ENCODE measurements around the gene CROCC2. TPM values are rescaled to one million over a fixed set of nuclear protein-coding genes. Genes with fewer than 3 reads are reported as not detected.

Gene CROCC2
- total RNA-seq, 4 donors from 2014 or later = 0.06 to 0.12 TPM; not detected in 2

DNA sequence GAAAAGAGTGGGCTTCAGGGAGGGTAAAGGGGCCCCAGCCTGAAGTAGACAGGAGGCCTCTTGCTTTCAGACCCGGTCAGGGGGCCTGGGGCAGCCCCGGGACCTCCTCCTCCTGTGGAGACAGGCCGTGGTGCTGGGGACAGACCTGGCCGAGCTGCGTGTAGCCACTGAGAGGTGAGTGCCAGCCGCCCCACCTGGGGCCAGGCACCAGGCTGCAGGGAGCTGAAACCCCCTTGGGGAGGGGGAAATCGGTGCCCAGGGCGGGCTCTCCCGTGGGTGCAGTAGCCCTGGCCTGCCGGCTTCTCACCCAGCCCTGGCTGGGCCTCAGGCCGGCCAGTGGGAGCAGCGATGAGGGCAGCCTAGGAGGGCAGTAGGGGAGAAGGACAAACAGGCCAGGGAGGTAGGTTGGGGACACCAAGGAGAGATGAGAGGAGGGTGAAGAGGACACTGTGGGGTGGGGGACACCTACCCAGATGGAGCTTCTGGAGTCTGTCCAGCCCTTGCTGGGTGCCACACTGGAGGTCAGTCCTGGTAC lies 24.0 kb downstream of the CROCC2 start:
- ATAC-seq (ENCODE audit: low FRiP score) (no peak), DNase-seq (ENCODE audit: low spot score) (no peak)
- TF ChIP-seq, protein P1, sequence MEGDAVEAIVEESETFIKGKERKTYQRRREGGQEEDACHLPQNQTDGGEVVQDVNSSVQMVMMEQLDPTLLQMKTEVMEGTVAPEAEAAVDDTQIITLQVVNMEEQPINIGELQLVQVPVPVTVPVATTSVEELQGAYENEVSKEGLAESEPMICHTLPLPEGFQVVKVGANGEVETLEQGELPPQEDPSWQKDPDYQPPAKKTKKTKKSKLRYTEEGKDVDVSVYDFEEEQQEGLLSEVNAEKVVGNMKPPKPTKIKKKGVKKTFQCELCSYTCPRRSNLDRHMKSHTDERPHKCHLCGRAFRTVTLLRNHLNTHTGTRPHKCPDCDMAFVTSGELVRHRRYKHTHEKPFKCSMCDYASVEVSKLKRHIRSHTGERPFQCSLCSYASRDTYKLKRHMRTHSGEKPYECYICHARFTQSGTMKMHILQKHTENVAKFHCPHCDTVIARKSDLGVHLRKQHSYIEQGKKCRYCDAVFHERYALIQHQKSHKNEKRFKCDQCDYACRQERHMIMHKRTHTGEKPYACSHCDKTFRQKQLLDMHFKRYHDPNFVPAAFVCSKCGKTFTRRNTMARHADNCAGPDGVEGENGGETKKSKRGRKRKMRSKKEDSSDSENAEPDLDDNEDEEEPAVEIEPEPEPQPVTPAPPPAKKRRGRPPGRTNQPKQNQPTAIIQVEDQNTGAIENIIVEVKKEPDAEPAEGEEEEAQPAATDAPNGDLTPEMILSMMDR (IDR thresholded peaks at IDR 0.05) = no peak

GRCh38 chr2:240930631-240931318 lies 24.6 kb downstream of the CROCC2 start:
- TF ChIP-seq, protein P1 (IDR thresholded peaks at IDR 0.05) = no peak
- DNase-seq (ENCODE audit: low spot score) = peak; percentile 5
- ATAC-seq (ENCODE audit: low FRiP score) = no peak

DNA sequence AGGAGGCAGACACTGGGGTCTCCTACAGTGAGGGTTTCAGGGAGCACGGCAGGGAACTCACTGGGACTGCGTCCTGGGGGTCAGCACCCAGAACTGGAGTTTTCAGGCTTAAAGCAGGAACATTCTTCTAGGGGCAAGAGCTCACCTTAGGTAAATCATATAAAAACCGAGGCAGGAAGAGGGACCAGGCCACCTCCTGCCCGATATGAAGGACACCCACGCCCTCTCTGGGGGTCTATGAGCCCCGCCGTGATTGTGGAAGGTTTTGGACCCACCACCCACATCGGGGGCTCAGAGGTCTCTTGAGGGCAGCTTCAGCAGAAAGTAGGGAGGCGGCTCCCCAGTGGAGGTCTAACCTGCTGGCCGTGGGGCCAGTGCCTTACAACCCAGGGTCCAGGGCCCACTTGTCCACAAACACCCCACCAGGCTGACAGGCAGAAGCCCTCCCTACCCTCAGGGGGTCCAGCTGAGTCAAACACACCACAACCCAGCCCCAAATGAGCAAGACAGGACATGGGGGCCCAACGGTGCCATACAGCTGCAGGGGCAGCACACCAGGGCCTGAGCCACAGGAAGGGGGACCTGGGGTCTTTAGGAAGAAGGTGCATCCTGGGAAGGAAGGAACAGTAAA lies 25.3 kb downstream of the CROCC2 start:
- TF ChIP-seq, protein P1 (IDR thresholded peaks at IDR 0.05) = no peak
- ATAC-seq (ENCODE audit: low FRiP score) = no peak
- no peak for DNase-seq (ENCODE audit: low spot score)

DNA sequence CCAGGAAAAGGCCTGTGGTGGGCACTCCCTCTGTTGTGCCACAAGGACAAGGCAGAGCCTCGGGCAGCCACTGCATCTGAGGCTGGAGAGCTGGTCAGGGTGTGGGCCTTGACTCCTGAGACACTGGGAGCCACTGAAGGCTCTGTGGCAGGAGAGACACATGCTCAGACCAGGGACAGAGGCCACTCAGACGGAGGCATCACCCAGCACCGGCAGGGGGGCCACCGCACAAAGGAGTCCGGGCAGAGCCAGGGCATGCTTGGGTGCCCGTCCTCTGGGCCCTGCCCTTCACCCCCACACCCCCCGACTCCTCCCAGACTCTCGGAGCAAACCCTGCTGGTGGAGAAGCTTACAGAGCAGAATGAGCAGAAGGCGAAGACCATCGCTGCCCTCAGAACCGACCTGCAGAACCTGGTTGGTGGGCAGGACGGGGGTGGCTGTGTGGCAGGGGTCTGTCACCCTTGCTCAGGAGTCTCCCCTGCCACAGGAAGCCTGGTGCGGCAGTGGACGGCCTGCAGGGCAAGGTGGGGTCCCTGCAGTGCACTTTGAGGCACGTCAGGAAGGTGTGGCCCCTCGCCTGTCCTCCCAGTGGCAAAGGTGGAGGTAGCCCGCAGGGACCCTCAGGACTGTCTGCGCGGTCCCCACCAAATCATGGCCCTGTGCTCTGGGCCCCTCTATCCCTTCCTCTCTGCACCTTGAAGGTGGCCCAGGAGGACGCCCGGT lies 26.0 kb downstream of the CROCC2 start:
- peak; percentile 12 for DNase-seq (ENCODE audit: low spot score)
- no peak for ATAC-seq (ENCODE audit: low FRiP score)
- TF ChIP-seq, protein P1 (IDR thresholded peaks at IDR 0.05) = no peak

DNA sequence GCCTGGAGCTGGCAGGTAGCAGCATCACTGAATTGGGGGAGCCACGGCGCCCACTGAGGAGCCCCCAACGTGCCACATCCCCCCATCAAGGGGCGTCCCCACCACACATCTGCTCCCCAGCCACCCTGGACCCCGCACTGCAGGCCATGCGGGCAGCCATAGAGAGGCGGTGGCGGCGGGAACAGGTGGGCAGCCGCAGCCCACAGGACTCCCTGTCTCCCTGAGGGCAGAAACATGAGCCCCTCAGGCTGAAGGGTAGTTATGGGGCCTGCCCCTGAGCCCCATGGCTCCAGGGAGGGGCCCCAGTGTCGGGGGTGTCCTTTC lies 26.6 kb downstream of the CROCC2 start:
- ATAC-seq (ENCODE audit: low FRiP score) = no peak
- peak; percentile 6 for DNase-seq (ENCODE audit: low spot score)
- TF ChIP-seq, protein P1 (IDR thresholded peaks at IDR 0.05) = no peak

DNA sequence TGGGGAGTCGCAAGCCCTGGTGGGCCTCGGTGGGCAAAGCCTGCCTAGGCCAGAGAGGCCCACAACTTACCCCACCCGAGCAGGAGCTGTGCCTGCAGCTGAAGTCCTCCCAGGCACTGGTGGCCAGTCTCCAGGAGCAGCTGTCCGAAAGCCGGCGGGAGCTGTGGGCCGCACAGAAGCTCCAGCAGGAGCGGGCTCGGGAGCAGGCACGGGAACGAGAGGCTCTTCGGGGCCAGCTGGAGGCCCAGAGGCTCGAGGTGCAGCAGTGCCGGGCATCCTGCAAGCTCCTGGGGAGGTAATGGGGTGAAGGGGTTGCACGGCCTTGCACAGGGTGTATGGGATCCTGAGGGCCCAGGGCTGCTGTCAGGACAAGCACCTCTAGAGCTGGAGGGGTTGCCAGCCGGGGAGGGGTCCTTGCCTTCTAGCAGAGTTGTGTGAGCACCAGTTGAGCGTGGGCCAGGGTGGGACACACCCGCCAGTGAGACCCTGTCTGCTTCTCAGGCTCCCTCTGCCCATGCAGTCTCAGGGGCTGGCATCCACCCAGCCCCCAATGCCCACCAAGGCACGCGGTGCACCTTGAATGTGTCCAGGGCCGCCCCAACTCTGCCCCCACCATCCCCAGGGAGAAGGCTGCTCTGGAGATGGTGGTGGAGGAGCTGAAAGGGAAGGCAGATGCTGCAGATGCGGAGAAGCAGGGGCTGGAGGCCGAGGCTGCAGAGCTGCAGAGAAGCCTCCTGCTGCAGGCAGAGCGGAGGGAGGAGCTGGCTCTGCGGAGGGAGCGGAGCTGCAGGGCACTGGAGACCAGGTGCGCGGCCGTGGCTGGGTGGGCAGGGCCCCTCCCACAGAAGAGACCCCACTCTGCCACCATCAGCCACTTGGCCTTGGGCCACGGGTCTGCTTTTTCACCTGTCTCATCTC lies 27.2 kb downstream of the CROCC2 start:
- TF ChIP-seq, protein P1 (IDR thresholded peaks at IDR 0.05) = no peak
- peak; percentile 10 for DNase-seq (ENCODE audit: low spot score)
- ATAC-seq (ENCODE audit: low FRiP score) = no peak

All from omental fat pad (tissue), 4 donors.